ENCODE measurements around the gene SLC16A3. TPM values are rescaled to one million over a fixed set of nuclear protein-coding genes. Genes with fewer than 3 reads are reported as not detected.

Gene SLC16A3
- total and polyA plus RNA-seq, 10 of the 15 experiments (the other 5 are each of a cell fraction or from before 2014, with no cell fraction given): 0.10 to 46.5 (median 8.0) TPM

GRCh38 chr17:82255402-82255972 lies 26.6 kb downstream of the SLC16A3 start (continued):
- TF ChIP-seq CUX1 (IDR thresholded peaks at IDR 0.05; ENCODE audit: insufficient replicate concordance, low read depth, low read length): no peak

- TF ChIP-seq NR2C1 (IDR thresholded peaks at IDR 0.05): no peak
- TF ChIP-seq POLR2A (IDR thresholded peaks at IDR 0.05; ENCODE audit: low read depth, low read length): peak; percentile 48
- Histone ChIP-seq H3K79me2 (ENCODE audit: control insufficient read depth, insufficient read depth, low read length) (no peaks in the 10 kb centered on the region; the same call in 1 of the 2 replicates), H3K27me3 (replicated peaks in 1 of 2; ENCODE audit: control insufficient read depth in 2 of 2, insufficient read depth in 2 of 2, low read length in 1 of 2) (no peaks in the 10 kb centered on the region), H3K4me3 (no peak overlapping the region), H3K4me2 (ENCODE audit: control insufficient read depth, insufficient read depth) (no peak overlapping the region), H3K4me1 (ENCODE audit: control insufficient read depth, insufficient read depth, low read length) (no peaks in the 10 kb centered on the region), H3K36me3 (ENCODE audit: control insufficient read depth in 2 of 2, insufficient read depth in 2 of 2, low read length in 1 of 2) (peaks cover 39 to 46% of the 10 kb centered on the region in 2 experiments), H3K9me3 (replicated peaks; ENCODE audit: control insufficient read depth, insufficient read depth, low read length) (no peaks in the 10 kb centered on the region; the same call in 2 of the 3 replicates), H3K27ac (ENCODE audit: control insufficient read depth, insufficient read depth) (no peak overlapping the region), H2AFZ (ENCODE audit: control insufficient read depth, low read depth, low read length) (no peak overlapping the region), H4K20me1 (ENCODE audit: control insufficient read depth, insufficient read depth) (peaks cover 3% of the 10 kb centered on the region; the same call in 1 of the 2 replicates), H3K9ac (ENCODE audit: control insufficient read depth, insufficient read depth, low read length) (no peak overlapping the region)
- ChIA-PET RAD21 (ENCODE audit: unreplicated experiment) (no interaction called here), POLR2A (interaction anchor here (1.0 kb wide), 1 partner anchor 91 kb away, joined by 3 read pairs; no protein-coding TSS in a partner anchor), CTCF (interaction anchor here (0.6 kb wide), 1 partner anchor 226 kb away, joined by 3 read pairs; no protein-coding TSS in a partner anchor), SMC1A (ENCODE audit: uncharacterized antibody, unreplicated experiment) (interaction anchor here (0.7 kb wide), 1 partner anchor 65 kb away, joined by 3 read pairs; no protein-coding TSS in a partner anchor)
- in situ Hi-C loops (cut with MboI) (no loop called here), intact Hi-C loops (cut with micrococcal nuclease; ENCODE audit: unreplicated experiment) (no loop called here)
- BruUV-seq (replicated peaks): no TSS peak
- FAIRE-seq (no peak), ATAC-seq (no peak), DNase-seq (ENCODE audit: low read depth, low spot score) (no peak)
- WGBS (ENCODE audit: insufficient coverage, insufficient replicate concordance, low lambda C conversion rate, missing lambda C conversion rate): over 99% methylated on average over 14 of the region's 14 CpGs
These were observed 27.5 kb downstream of the SLC16A3 start for GRCh38 chr17:82256242-82256885.
